HG03571 (cell line): ENCODE data around the gene CCNJ.

Experiments
- ATAC-seq: cut with Tn5 transposase; IDR thresholded peaks from one replicate; pipeline ENCODE4 v1.9.1; 2021; ENCODE audit not compliant: unreplicated experiment

Gene CCNJ

GRCh38 chr10:96053985-96054384, 10.6 kb downstream of the CCNJ start:
- no peak for ATAC-seq

GRCh38 chr10:96056787-96057186, 13.4 kb downstream of the CCNJ start:
- no peak for ATAC-seq

GRCh38 chr10:96061232-96061631, 17.8 kb downstream of the CCNJ start:
- ATAC-seq = no peak

- ATAC-seq = no peak
These were observed 29.3 kb downstream of the CCNJ start for GRCh38 chr10:96072674-96073073.

GRCh38 chr10:96073722-96074121, 30.3 kb downstream of the CCNJ start:
- ATAC-seq = no peak

- ATAC-seq = no peak
These were observed 31.4 kb downstream of the CCNJ start for GRCh38 chr10:96074776-96075175.

GRCh38 chr10:96075977-96076376, 32.6 kb downstream of the CCNJ start:
- no peak for ATAC-seq

GRCh38 chr10:96077156-96077555, 33.8 kb downstream of the CCNJ start:
- no peak for ATAC-seq

- no peak for ATAC-seq
These were observed 38.8 kb downstream of the CCNJ start for GRCh38 chr10:96082153-96082552.

- no peak for ATAC-seq
These were observed 39.4 kb downstream of the CCNJ start for GRCh38 chr10:96082748-96083147.

GRCh38 chr10:96089116-96089515, 45.7 kb downstream of the CCNJ start:
- no peak for ATAC-seq

GRCh38 chr10:96089670-96090462, 46.5 kb downstream of the CCNJ start:
- peak; percentile 86 for ATAC-seq

- no peak for ATAC-seq
These were observed 47.0 kb downstream of the CCNJ start for GRCh38 chr10:96090463-96090800.

- no peak for ATAC-seq
These were observed 49.8 kb downstream of the CCNJ start for GRCh38 chr10:96092999-96093767.

- ATAC-seq = no peak
These were observed 50.6 kb downstream of the CCNJ start for GRCh38 chr10:96093948-96094347.

GRCh38 chr10:96096958-96097357, 53.6 kb downstream of the CCNJ start:
- no peak for ATAC-seq

- ATAC-seq = no peak
These were observed 54.5 kb downstream of the CCNJ start for GRCh38 chr10:96097865-96098264.

- ATAC-seq = no peak
These were observed 64.2 kb downstream of the CCNJ start for GRCh38 chr10:96107623-96108038.
